Measurements from ENCODE around the gene RAE1.
A peak's percentile ranks its signal among the peaks of the same experiment; 100 is the strongest.

The RAE1 gene

GRCh38 chr20:57372581-57373350 is 21.7 kb downstream of the RAE1 start:
- no peak for DNase-seq

GRCh38 chr20:57374343-57374930 is 23.4 kb downstream of the RAE1 start:
- no peak for DNase-seq

GRCh38 chr20:57374931-57375651 is 24.0 kb downstream of the RAE1 start:
- no peak for DNase-seq

GRCh38 chr20:57375652-57376230 is 24.7 kb downstream of the RAE1 start:
- DNase-seq = no peak

- DNase-seq = no peak
Measured at GRCh38 chr20:57377350-57377749, 26.3 kb downstream of the RAE1 start.

GRCh38 chr20:57378107-57378506 is 27.1 kb downstream of the RAE1 start:
- DNase-seq = no peak

- no peak for DNase-seq
Measured at GRCh38 chr20:57378646-57379262, 27.7 kb downstream of the RAE1 start.

GRCh38 chr20:57379263-57379647 is 28.2 kb downstream of the RAE1 start:
- no peak for DNase-seq

GRCh38 chr20:57380081-57380750 is 29.2 kb downstream of the RAE1 start:
- no peak for DNase-seq

GRCh38 chr20:57381596-57382503 is 30.8 kb downstream of the RAE1 start:
- DNase-seq = no peak

GRCh38 chr20:57382516-57382915 is 31.5 kb downstream of the RAE1 start:
- DNase-seq = no peak

GRCh38 chr20:57383447-57384347 is 32.6 kb downstream of the RAE1 start:
- no peak for DNase-seq

- DNase-seq = no peak
Measured at GRCh38 chr20:57384486-57384885, 33.4 kb downstream of the RAE1 start.

GRCh38 chr20:57384953-57385761 is 34.1 kb downstream of the RAE1 start:
- DNase-seq = no peak

GRCh38 chr20:57385940-57386339 is 34.9 kb downstream of the RAE1 start:
- DNase-seq = no peak

GRCh38 chr20:57386762-57387161 is 35.7 kb downstream of the RAE1 start:
- no peak for DNase-seq

GRCh38 chr20:57387463-57387862 is 36.4 kb downstream of the RAE1 start:
- no peak for DNase-seq

GRCh38 chr20:57387945-57388371 is 36.9 kb downstream of the RAE1 start:
- no peak for DNase-seq

GRCh38 chr20:57388953-57389694 is 38.1 kb downstream of the RAE1 start:
- peak; percentile 31 for DNase-seq
